DMS153 treated with DMSO at 0.1 percent for 48 hours (cell line): ENCODE results near the gene SRRT.

Experiments
- DNase-seq: peaks from one replicate; lab custom pipeline; 2025; ENCODE audit not compliant: unreplicated experiment; lab: John Stamatoyannopoulos, UW

SRRT gene

GRCh38 chr7:100880645-100881044 lies 5.7 kb downstream of the SRRT start:
- DNase-seq = no peak

- no peak for DNase-seq
These were observed 6.2 kb downstream of the SRRT start for GRCh38 chr7:100881136-100881535.

GRCh38 chr7:100882201-100882600 lies 7.3 kb downstream of the SRRT start:
- no peak for DNase-seq

- DNase-seq = no peak
These were observed 8.1 kb downstream of the SRRT start for GRCh38 chr7:100882785-100883526.

- DNase-seq = no peak
These were observed 10.0 kb downstream of the SRRT start for GRCh38 chr7:100884736-100885439.

GRCh38 chr7:100885440-100886141 lies 10.7 kb downstream of the SRRT start:
- DNase-seq = no peak

- DNase-seq = no peak
These were observed 11.4 kb downstream of the SRRT start for GRCh38 chr7:100886142-100886935.

- no peak for DNase-seq
These were observed 12.1 kb downstream of the SRRT start for GRCh38 chr7:100886936-100887515.

GRCh38 chr7:100887516-100888290 lies 12.8 kb downstream of the SRRT start:
- DNase-seq = no peak

- DNase-seq = no peak
These were observed 13.5 kb downstream of the SRRT start for GRCh38 chr7:100888291-100888987.

- DNase-seq = no peak
These were observed 14.3 kb downstream of the SRRT start, which contains the start of gene UFSP1 for GRCh38 chr7:100888988-100889750. TSS of gene UFSP1 (minus strand) at chr7:100889715. CDS start at chr7:100889271, 444 bp downstream.

- DNase-seq = no peak
These were observed 16.0 kb downstream of the SRRT start for GRCh38 chr7:100890653-100891567.

GRCh38 chr7:100891568-100892247 lies 16.8 kb downstream of the SRRT start:
- DNase-seq = no peak

GRCh38 chr7:100892364-100893317 lies 17.7 kb downstream of the SRRT start:
- DNase-seq = no peak

- no peak for DNase-seq
These were observed 18.5 kb downstream of the SRRT start for GRCh38 chr7:100893318-100893895.
